ENCODE results near the gene KLHL8.
"Not testable (repeated sequence)": the region's sequence is repeated elsewhere in the genome, so short reads cannot be mapped to it uniquely, and the experiment has no call there.

Gene KLHL8

DNA sequence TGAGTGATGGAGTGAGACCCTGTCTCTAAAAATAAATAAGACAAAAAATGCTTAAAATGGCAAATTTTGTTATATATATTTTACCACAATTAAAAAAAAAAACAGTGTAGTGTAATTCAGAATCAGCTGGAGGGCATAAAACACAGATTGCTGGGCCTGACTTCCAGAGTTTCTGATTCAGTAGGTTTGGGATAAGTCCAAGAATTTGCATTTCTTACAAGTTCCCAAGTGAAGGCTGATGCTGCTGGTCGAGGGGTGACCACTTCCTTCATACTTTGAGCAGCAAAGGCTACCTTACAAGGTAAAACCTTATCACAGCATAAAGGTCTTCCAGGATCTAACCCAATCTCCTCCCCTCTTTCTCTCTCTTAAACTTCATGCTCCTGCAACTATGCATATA lies 40.7 kb downstream of the KLHL8 start:
- DNase-seq (ENCODE audit: low spot score), result peak; percentile 16

DNA sequence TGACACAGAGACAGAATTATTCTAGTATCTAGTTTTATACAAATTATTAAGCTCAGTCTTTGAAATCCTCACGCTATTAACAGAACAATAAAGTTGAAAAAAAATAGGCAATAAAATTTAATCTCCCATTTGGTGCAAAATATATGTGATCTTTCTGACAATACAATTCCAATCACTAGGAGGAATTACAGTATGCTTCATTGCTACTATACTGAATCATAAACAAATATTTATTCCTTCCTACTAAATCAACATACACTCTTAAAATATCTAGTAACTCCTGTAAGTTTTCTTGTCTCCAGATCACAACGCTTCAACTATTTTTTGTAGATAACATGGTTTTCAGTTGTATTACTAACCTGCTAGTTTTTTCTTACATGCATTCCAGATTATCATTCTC lies 45.7 kb downstream of the KLHL8 start:
- DNase-seq (ENCODE audit: low spot score), result no peak

DNA sequence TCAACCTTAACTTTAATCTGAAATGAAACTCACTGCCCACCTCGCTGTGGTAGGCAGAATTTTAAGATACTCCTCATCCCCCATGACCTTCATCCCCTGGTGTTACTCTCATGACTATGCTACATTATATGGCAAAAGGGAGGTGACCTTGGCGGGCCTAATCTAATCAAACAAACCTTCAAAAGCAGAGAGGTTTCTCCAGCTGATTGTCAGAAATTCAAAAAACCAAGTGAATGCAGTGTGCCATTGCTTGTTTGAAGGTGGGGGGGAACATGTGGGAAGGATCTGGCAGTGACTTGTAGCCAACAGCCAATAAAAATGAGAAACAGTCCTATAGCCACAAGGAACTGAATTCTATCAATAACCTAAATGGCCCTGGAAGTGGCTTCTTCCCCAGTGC lies 48.5 kb downstream of the KLHL8 start:
- DNase-seq (ENCODE audit: low spot score), result no peak

DNA sequence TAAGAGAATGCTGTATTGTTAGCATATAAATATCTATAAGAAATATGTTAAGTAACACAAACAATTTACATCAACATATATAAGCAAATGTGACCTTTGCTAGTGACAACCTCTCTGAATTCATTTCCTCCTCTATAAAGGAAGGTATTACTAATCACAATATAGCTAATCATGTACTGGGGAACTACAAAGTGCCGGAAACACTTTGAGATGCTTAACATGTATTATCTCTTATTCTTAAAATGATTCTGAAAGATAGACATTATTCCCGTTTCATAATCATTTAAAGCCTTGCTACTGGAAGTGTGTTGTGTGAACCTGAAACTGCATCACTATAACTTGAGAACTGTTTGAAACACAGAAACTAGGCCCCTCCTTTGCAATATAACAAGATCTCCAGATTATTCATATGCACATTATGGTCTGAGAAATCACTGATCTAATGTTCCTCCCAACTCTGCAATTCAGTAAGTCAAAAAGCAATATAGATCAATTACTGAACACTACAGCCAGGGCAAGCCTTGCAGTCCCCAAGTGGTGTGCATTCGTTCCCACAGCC lies 54.0 kb downstream of the KLHL8 start:
- no peak for DNase-seq (ENCODE audit: low spot score)

DNA sequence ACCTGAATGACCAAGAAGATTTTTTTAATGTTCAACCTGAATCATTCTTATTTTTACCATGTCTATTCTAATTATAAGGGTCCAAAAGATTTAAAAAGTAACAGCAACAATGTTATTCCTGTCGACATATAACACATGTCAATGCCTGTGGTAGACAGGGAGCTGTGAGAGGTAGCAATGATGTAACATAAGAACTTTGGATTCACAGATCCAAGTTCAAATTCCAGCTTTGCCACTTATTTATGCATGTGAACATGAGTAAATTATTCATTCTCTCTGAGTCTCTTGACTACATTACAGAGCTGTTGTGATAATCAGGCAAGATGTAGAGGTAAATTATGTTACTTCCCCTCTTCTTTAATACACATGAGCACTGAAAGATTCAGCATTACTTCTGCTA lies 54.5 kb downstream of the KLHL8 start:
- DNase-seq (ENCODE audit: low spot score), result no peak

DNA sequence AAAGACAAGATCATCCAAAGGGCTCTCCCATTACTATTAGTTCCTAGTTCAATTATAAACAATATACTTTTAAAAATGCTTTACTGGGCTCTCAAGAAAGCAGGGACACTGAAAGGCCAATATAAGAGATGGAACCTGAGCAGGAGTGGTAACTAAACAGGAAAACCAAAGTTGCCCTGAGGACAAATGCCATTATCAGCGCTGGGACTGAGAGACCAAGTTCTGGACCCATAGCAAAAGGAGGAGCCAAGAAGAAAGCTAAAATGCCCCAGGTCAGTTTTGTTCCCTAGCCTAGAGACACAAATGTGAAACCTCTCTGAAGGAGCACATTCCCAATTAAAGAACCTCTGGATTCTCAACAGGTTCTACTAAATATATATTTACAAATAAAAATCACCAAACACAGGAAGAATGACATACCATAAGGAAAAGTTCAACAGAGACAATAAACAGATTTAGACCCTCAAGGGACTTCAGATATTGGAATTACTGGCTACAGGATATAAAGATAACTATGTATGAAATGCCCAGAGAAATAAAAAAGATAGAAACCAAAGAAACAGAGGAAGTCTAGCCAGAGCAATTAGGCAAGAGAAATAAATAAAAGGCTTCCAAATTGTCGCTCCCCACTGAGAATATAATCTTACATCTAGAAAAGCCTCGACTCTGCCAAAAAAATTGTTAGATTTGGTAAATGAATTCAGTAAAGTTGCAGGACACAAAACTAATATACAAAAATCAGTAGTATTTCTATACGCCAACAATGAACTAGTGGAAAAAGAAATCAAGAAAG lies 67.1 kb downstream of the KLHL8 start:
- no peak for DNase-seq (ENCODE audit: low spot score)

DNA sequence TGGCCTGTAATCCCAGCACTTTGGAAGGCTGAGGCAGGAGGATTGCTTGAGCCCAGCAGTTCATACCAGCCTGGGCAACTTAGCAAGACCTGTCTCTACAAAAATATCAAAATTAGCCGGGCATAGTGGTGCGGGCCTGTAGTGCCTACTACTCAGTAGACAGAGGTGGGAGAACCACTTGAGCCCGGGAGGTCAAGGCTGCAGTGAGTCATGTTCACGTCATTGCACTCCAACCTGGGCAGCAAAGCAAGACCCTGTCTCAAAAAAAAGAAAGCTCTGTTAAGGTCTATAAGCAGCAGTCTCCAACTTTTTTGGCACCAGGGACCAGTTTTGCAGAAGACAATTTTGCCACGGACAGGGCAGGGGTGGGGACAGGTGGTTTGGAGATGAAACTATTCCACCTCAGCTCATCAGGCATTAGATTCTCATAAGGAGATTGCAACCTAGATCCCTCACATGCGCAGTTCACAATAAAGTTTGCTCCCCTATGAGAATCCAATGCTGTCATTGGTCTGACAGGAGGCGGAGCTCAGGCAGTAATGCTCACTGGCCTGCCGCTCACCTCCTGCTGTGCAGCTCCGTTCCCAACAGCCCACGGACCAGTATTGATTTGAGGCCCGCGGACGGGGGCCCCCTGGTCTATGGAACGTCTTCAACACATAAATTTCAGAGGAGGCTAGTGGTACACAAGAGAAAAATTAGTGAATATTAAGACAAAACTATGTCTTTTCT lies 67.9 kb downstream of the KLHL8 start:
- no peak for DNase-seq (ENCODE audit: low spot score)

DNA sequence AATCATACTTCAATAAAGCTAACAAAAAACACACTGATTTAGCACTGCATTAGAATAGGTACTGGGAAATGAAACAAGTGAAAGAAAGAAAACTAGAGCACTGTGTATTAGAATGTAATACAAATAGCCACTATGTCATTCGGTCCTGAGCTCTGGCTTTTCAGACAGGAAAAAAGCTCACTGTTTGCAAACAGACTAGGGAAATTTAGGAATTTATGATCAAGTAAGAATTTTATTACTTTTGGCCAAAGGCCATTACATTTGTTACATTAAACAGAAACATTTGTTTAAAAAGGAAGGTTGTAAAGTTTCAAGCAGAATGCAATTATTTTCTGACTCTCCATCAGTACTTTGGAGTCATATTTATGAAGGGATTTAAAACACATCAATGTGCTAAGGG lies 68.7 kb downstream of the KLHL8 start:
- no peak for DNase-seq (ENCODE audit: low spot score)

DNA sequence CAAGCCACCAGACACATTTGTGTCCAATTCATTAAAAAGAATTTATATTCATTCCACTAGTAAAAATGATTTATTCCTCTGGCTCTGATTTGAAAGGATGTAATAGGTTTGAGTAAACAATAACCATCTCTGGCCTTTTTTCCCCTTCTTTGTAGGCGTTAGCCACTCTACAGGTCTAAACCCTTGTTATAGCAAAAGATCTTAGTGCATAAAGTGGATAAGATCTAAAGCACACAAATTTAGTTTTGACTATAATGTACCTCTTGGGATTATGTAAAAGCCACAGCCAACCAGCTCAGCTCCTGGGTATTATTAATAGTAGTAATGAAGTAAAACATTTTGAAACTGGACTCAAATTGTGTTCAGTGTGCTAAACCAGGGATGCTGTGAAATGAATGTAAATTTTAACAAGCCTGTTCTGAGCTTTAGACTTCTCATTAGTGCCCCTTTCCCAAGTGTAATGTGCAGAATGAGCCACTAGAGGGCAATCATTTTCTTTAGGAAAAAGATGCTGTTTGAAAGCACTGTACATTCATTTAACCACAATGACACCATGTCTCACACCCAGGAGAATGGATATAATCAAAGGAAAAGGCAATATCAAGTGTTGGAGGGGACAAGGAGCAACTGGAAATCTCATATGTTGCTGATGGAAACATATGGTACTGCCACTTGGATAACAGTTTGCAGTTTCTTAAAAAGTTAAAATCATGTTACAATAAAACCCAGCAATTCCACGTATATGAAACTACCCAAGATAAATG lies 69.7 kb downstream of the KLHL8 start:
- DNase-seq (ENCODE audit: low spot score), result peak; percentile 72

DNA sequence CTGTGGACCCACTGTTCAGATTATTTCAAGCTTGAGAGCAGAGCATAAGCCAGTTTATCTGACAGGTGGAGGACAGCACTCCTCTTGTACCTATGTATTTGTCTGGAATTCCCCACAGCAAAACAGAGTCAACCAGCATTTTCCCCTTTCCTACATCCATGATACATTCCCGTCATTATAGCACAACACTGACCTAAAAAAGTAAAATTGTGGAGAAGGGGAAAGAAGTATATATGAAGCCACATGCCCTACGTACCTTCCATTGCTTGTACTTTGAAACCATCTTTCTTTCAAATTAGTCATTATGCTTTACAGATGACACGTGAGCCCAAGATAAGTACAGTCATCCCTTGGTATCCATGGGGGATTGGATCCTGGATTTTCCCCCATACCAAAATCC lies 73.3 kb downstream of the KLHL8 start:
- DNase-seq (ENCODE audit: low spot score), result no peak

DNA sequence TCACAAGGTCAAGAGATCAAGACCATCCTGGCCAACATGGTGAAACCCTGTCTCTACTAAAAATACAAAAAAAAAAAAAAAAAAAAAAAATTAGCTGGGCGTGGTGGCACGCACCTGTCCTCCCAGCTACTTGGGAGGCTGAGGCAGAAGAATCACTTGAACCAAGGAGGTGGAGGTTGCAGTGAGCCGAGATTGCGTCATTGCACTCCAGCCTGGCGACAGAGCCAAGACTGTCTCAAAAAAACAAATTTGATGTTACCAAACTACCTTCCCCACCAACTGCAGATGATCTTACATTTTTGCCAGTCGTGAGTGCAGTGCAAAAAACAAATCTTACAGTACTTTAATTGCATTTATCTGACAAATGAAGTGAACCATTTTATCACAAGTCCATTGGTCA lies 74.5 kb downstream of the KLHL8 start:
- DNase-seq (ENCODE audit: low spot score), result not testable (repeated sequence)

DNA sequence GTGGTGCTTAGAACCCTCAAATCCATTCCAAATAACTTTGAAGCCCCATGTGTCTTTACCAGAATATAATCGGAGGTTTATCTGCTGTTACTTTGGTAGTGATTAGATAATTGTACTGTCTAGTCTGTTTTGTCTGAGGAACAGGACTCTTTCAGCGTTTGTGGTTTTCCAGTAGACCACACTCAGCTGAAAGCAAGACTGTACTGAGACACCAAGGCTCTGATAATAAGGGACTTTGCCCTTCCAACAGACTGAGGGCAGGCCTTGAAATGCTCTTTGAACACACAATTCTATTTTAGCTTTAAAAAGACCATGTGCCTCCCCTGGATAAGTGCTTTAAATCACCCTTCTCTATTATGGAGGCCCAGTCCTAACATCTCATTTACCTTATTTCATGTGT lies 76.1 kb downstream of the KLHL8 start:
- DNase-seq (ENCODE audit: low spot score), result no peak

DNA sequence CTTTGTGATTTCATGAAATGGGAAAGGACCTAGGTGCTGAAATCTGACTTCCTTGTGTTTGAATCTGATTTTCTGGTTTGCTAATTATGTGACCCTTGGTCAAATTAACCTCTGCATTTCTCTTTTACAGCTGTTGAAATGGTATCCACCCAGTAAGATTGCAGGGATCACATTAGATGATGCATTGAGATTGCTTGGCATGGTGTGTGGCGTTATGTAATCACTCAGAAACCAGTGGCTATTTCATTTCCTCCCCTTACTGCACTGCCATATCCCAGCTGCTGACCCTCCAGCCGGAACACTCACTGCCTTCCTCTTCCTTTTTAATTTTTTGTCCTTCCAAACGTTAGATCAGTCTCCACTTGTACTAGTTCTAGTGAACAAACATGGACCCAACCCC lies 79.0 kb downstream of the KLHL8 start:
- no peak for DNase-seq (ENCODE audit: low spot score)

DNA sequence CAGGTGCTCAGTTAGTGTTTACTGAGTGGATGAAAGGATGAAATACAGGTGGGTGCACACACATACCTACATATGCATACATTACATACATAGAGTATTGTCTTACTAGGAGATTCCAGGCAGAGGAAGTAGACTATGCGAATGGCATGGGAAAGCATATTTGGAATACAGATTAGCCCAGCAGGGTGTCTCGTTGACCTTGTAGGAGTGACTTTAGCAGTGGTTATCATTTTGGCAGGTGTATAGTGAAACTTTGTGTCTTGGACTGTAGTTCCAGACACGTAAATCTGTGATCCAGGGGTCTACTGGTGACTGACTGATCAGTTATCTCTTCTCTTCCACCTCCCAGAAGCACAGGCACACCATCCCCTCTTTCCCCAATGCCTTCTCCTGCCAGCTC lies 86.3 kb downstream of the KLHL8 start:
- no peak for DNase-seq (ENCODE audit: low spot score)

DNA sequence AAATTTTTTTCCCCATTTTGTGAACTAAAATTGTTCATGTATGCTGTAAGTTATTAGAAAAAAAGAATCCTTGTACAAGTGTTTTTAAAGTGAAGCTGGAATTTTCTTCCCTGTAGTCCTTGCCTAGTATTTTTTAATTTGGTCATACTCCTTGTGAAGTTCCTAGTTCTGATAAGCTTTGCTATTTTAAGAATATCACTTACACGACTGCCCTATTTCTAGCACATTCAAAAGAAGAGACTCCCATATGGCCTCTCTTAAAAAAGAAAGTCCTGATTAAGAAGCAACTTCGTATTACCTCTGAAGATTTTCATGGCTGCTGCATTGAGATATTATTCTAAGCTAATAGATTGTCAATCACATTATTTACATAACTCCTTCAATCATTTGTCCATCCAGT lies 87.2 kb downstream of the KLHL8 start:
- DNase-seq (ENCODE audit: low spot score), result no peak

DNA sequence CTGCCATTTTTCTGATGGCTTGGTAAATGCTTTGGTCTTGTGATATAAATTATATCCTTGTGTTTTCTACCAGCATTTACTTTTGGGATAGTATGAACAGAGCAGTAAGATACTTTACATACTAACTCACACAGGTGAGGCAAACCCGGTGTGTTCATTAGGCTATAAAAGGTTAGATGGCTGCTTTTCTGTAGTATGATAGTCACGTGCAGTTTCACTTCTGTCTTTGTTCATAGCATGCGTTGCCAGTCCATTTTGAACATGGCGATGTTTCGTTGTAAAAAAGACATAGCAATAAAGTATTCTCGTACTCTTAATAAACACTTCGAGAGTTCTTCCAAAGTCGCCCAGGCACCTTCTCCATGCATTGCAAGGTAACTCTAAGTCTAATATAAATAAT lies 88.4 kb downstream of the KLHL8 start:
- no peak for DNase-seq (ENCODE audit: low spot score)

DNA sequence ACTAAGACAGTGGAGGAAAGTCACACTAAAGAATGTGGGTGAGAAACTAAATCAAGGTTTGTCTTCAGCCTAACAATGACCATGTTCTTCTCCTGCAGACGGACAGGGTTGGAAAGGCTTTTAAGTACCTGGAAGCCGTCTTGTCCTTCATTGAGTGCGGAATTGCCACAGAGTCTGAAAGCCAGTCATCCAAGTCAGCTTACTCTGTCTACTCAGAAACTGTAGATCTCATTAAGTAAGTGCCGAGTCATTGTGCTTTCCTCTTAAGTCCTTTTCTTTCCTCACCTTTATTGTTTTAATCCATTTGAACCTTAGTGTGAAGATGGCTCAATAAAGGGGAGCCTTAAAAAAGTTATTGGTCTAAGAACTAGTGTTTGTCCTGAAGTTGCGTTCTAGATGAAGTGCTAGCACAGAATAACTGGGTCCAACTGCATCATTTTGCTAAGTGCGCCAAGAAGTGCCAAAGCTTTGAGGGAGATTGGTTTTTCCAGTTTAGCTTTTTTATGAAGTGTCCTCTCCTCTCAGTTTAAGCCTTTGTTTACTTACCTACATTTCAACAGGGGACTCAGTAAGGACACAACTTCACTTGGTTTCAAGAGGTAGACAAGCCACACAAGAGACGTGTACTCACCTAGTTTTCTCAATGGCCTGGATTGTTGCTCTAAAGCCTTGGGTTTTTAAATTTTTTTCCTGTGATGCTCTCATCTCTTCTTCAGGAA lies 89.3 kb downstream of the KLHL8 start:
- no peak for DNase-seq (ENCODE audit: low spot score)

DNA sequence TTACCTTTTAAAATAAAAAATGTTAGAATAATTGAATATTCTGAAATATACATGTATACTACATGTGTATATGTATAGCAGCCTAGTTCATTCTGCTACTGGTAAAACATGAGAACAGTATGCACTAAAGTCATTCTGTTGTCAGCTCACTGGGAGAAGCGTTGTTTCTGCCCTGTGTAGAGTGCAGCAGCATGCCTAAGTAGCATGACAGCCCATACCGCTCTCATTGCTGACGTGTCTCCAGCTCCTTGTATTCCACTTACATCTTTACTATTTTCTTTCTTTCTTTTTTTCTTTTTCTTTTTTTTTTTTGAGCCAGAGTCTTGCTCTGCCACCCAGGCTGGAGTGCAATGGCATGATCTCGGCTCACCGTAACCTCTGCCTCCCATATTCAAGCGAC lies 90.7 kb downstream of the KLHL8 start:
- no peak for DNase-seq (ENCODE audit: low spot score)

DNA sequence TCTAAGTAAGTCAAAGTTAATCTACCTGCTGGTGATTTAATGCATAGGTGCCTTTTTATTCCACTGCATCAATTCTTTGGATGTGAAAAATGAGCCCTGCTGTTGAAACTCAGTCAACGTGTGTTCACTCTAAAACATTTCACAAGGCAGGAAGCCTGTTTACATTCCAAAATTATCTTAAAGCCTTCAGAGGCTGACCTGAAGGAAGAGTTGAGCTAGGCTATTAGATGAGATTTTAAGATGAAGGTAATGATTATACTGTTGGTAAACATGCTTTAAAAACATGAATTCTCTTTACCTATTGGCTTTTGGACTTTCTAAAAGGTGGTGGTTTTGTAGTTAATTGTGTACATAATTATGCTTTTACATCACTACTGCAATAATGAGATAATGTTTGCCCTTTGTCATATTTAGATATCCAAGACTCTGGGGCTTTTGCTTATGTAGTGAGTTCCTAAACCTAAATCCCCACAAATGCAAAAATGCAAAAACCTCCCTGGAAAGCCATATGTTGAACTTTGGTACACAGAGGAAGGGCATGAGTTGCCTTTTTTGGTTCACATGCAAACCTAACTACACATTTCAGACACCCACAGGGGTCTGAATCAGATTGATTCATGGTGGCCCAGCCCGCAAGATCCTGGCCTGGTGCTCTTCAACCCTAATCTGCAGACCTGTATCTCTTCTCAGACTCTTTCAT lies 92.3 kb downstream of the KLHL8 start:
- no peak for DNase-seq (ENCODE audit: low spot score)

DNA sequence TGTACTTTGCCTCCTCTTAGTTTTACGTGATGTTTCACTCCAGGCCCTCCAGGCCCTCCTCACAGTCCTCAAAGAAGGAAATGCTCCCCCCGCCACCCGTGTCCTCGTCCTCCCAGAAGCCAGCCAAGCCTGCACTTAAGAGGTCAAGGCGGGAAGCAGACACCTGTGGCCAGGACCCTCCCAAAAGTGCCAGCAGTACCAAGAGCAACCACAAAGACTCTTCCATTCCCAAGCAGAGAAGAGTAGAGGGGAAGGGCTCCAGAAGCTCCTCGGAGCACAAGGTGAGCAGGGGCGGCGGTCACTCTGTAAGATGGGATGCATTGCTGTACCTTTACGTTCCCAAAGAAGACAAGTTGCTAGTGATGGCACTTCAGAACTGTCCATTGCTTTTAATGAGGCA lies 94.4 kb downstream of the KLHL8 start:
- DNase-seq (ENCODE audit: low spot score), result no peak

DNA sequence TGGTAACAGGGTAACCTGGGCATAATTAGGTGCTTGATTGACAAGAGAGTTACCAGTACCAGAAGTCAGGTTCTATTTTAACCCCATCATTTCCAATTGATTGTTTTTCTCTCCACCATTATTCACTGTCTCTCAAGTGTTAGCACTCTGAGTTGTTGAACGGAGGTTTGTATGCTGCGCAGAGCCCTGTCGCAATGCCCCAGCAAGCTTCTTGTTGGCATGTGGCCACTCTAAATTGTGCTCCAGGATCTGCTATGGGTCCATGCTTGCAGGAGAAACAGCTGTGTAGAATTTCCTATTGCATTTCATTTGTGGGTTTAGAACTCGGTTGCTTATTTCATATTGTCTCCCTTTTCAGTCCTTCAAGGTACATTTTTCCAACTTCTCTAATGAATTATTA lies 98.2 kb downstream of the KLHL8 start:
- no peak for DNase-seq (ENCODE audit: low spot score)
